Stomach (tissue), 4 donors: ENCODE results near the gene TCAIM.

Experiments
- POLR2AphosphoS5 ChIP-seq, 3 donors: sonication (generic); formaldehyde crosslinking; IDR thresholded peaks; one replicate each; pipeline ENCODE4 v1.6.1; 2016; ENCODE audit warnings: antibody characterized with exemption in 3 of 3
- TF ChIP-seq, protein P1 (sequence below), 7 experiments: fragments of 450-650 bp in 4 of 7; fragments of 200-600 bp in 3 of 7; sonication (generic) in 3 of 7; IDR thresholded peaks; one replicate each; pipeline ENCODE4 v1.5.1; 2016 to 2019; ENCODE audit warnings: antibody characterized with exemption in 7 of 7, control low read depth in 2 of 7, mild to moderate bottlenecking in 1 of 7

- no peak for TF ChIP-seq POLR2AphosphoS5 (IDR thresholded peaks at IDR 0.05)
- TF ChIP-seq, protein P1, sequence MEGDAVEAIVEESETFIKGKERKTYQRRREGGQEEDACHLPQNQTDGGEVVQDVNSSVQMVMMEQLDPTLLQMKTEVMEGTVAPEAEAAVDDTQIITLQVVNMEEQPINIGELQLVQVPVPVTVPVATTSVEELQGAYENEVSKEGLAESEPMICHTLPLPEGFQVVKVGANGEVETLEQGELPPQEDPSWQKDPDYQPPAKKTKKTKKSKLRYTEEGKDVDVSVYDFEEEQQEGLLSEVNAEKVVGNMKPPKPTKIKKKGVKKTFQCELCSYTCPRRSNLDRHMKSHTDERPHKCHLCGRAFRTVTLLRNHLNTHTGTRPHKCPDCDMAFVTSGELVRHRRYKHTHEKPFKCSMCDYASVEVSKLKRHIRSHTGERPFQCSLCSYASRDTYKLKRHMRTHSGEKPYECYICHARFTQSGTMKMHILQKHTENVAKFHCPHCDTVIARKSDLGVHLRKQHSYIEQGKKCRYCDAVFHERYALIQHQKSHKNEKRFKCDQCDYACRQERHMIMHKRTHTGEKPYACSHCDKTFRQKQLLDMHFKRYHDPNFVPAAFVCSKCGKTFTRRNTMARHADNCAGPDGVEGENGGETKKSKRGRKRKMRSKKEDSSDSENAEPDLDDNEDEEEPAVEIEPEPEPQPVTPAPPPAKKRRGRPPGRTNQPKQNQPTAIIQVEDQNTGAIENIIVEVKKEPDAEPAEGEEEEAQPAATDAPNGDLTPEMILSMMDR (IDR thresholded peaks at IDR 0.05), result no peak
Observed at GRCh38 chr3:44359146-44359751, 20.7 kb downstream of the TCAIM start.
